Measurements from ENCODE around the gene SLC16A5. TPM values are rescaled to one million over a fixed set of nuclear protein-coding genes. Genes with fewer than 3 reads are reported as not detected.
"Not testable (repeated sequence)": the region's sequence is repeated elsewhere in the genome, so short reads cannot be mapped to it uniquely, and the experiment has no call there.

The SLC16A5 gene
- total RNA-seq, 1 donor from 2014 or later, result 50.9 TPM

- H3K4me3 Mint-ChIP-seq (ENCODE audit: unreplicated experiment), result peak overlapping the region; percentile 57
- TF ChIP-seq, protein P1, sequence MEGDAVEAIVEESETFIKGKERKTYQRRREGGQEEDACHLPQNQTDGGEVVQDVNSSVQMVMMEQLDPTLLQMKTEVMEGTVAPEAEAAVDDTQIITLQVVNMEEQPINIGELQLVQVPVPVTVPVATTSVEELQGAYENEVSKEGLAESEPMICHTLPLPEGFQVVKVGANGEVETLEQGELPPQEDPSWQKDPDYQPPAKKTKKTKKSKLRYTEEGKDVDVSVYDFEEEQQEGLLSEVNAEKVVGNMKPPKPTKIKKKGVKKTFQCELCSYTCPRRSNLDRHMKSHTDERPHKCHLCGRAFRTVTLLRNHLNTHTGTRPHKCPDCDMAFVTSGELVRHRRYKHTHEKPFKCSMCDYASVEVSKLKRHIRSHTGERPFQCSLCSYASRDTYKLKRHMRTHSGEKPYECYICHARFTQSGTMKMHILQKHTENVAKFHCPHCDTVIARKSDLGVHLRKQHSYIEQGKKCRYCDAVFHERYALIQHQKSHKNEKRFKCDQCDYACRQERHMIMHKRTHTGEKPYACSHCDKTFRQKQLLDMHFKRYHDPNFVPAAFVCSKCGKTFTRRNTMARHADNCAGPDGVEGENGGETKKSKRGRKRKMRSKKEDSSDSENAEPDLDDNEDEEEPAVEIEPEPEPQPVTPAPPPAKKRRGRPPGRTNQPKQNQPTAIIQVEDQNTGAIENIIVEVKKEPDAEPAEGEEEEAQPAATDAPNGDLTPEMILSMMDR (IDR thresholded peaks at IDR 0.05; ENCODE audit: unreplicated experiment), result no peak
- no peaks in the 10 kb centered on the region for H3K9me3 Mint-ChIP-seq (ENCODE audit: unreplicated experiment)
- H3K27me3 Mint-ChIP-seq (ENCODE audit: unreplicated experiment), result peaks cover 6% of the 10 kb centered on the region
- no peak overlapping the region for H3K27ac Mint-ChIP-seq (ENCODE audit: unreplicated experiment)
- H3K36me3 Mint-ChIP-seq (ENCODE audit: low read depth, unreplicated experiment), result peaks cover 18% of the 10 kb centered on the region
- H3K4me1 Mint-ChIP-seq (ENCODE audit: unreplicated experiment), result no peaks in the 10 kb centered on the region
- no peak for DNase-seq (ENCODE audit: low spot score)
Observed at GRCh38 chr17:75135946-75136345, 48.2 kb downstream of the SLC16A5 start.

GRCh38 chr17:75137762-75138161 is 50.0 kb downstream of the SLC16A5 start:
- not testable (repeated sequence) for H3K27me3 Mint-ChIP-seq (ENCODE audit: unreplicated experiment); DNase-seq (ENCODE audit: low spot score); H3K9me3 Mint-ChIP-seq (ENCODE audit: unreplicated experiment); H3K4me3 Mint-ChIP-seq (ENCODE audit: unreplicated experiment); H3K27ac Mint-ChIP-seq (ENCODE audit: unreplicated experiment); H3K4me1 Mint-ChIP-seq (ENCODE audit: unreplicated experiment)
- peaks cover 14% of the 10 kb centered on the region for H3K36me3 Mint-ChIP-seq (ENCODE audit: low read depth, unreplicated experiment)

DNA sequence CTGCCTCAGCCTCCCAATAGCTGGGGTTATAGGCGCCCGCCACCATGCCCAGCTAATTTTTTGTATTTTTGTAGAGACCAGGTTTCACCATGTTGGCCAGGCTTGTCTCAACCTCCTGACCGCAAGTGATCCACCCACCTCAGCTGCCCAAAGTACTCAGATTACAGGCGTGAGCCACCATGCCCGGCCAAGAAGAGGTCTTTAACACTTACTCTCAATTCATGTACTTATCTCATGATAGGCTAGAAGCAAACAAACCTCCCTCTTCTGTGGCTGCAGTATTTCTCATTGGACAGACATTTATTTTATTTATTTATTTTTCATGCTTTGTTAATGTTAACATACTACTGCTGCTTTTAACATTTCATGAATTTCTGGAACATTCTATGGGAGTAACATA is 50.8 kb downstream of the SLC16A5 start:
- TF ChIP-seq, protein P1 (IDR thresholded peaks at IDR 0.05; ENCODE audit: unreplicated experiment), result no peak
- Mint-ChIP-seq H3K4me3 (ENCODE audit: unreplicated experiment) (no peak overlapping the region), H3K27me3 (ENCODE audit: unreplicated experiment) (peaks cover 1% of the 10 kb centered on the region), H3K36me3 (ENCODE audit: low read depth, unreplicated experiment) (peaks cover 14% of the 10 kb centered on the region), H3K4me1 (ENCODE audit: unreplicated experiment) (no peaks in the 10 kb centered on the region), H3K27ac (ENCODE audit: unreplicated experiment) (no peak overlapping the region), H3K9me3 (ENCODE audit: unreplicated experiment) (no peaks in the 10 kb centered on the region)
- no peak for DNase-seq (ENCODE audit: low spot score)

- H3K27ac Mint-ChIP-seq (ENCODE audit: unreplicated experiment), result no peak overlapping the region
- DNase-seq (ENCODE audit: low spot score), result no peak
- H3K4me3 Mint-ChIP-seq (ENCODE audit: unreplicated experiment), result no peak overlapping the region
- H3K36me3 Mint-ChIP-seq (ENCODE audit: low read depth, unreplicated experiment), result peaks cover 19% of the 10 kb centered on the region
- H3K4me1 Mint-ChIP-seq (ENCODE audit: unreplicated experiment), result no peaks in the 10 kb centered on the region
- TF ChIP-seq, protein P1 (IDR thresholded peaks at IDR 0.05; ENCODE audit: unreplicated experiment), result no peak
- no peaks in the 10 kb centered on the region for H3K27me3 Mint-ChIP-seq (ENCODE audit: unreplicated experiment)
- no peaks in the 10 kb centered on the region for H3K9me3 Mint-ChIP-seq (ENCODE audit: unreplicated experiment)
Observed at GRCh38 chr17:75142236-75142971, 54.6 kb downstream of the SLC16A5 start.

DNA sequence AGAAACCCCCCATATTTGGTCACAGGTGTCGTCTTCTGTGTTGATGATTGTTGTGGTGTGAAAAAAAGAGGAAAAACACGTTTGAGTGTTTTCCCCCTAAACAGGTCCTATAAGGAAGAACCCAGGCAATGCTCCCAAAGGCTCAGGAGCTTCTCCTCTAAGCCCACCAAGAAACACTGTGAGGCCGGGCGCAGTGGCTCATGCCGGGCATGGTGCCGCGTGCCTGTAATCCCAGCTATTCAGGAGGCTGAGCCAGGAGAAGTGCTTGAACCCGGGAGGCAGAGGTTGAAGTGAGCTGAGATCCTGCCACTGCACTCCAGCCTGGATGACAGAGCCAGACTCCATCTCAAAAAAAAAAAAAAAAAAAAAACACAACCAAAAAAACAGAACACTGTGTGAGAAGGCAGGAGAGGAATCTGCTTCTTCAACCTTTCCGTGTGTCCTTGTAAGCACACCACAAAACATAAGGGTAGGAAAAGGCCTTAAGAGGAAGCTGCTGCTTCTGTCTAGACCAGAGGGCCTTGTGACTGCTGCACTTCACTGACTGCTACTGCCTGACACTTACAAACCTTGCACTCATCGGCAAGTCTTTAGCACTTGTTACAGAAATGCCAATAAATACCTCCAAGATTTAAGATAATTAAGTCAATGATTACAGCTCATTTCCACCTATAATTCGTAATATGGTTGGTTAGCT is 57.2 kb downstream of the SLC16A5 start:
- no peak overlapping the region for H3K27ac Mint-ChIP-seq (ENCODE audit: unreplicated experiment)
- H3K27me3 Mint-ChIP-seq (ENCODE audit: unreplicated experiment), result peaks cover 2% of the 10 kb centered on the region
- H3K4me1 Mint-ChIP-seq (ENCODE audit: unreplicated experiment), result peaks cover 3% of the 10 kb centered on the region
- no peaks in the 10 kb centered on the region for H3K9me3 Mint-ChIP-seq (ENCODE audit: unreplicated experiment)
- H3K36me3 Mint-ChIP-seq (ENCODE audit: low read depth, unreplicated experiment), result peaks cover 28% of the 10 kb centered on the region
- H3K4me3 Mint-ChIP-seq (ENCODE audit: unreplicated experiment), result no peak overlapping the region
- TF ChIP-seq, protein P1 (IDR thresholded peaks at IDR 0.05; ENCODE audit: unreplicated experiment), result no peak
- DNase-seq (ENCODE audit: low spot score), result no peak

All from endothelial cell (in vitro differentiated cells).